Measurements from ENCODE around the gene CACNA1D.
A peak's percentile ranks its signal among the peaks of the same experiment; 100 is the strongest.
"Not testable (repeated sequence)": the region's sequence is repeated elsewhere in the genome, so short reads cannot be mapped to it uniquely, and the experiment has no call there.

CACNA1D gene

DNA sequence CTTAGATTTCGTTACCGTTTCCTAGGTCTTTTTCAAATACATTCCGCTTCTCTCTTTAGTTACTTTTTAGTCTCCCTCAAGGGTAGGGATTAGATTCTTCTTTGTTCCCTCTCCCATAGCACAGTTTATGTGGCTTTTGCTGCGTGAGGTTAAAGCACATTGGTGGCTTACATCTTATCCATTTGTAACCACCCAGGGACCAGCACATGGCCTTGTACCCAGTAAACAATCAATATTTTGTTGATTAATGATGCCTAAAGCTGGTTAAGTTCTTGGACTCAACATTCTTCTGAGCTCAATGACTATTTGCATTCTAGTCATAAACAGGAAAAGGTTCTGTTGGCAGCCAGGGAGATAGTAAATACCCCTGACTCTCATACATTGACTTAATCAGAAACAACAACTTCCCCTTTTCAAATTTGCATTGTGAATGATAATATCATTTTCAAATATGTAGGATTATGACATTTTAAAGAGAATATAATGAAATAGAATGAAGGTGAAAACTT lies 60.2 kb downstream of the CACNA1D start:
- ChIA-PET CTCF (no interaction called here), POLR2A (ENCODE audit: low non-redundant PET) (no interaction called here)
- no peak for DNase-seq (ENCODE audit: low spot score)
- no peak overlapping the region for H3K27ac ChIP-seq
- TF ChIP-seq, protein P1, sequence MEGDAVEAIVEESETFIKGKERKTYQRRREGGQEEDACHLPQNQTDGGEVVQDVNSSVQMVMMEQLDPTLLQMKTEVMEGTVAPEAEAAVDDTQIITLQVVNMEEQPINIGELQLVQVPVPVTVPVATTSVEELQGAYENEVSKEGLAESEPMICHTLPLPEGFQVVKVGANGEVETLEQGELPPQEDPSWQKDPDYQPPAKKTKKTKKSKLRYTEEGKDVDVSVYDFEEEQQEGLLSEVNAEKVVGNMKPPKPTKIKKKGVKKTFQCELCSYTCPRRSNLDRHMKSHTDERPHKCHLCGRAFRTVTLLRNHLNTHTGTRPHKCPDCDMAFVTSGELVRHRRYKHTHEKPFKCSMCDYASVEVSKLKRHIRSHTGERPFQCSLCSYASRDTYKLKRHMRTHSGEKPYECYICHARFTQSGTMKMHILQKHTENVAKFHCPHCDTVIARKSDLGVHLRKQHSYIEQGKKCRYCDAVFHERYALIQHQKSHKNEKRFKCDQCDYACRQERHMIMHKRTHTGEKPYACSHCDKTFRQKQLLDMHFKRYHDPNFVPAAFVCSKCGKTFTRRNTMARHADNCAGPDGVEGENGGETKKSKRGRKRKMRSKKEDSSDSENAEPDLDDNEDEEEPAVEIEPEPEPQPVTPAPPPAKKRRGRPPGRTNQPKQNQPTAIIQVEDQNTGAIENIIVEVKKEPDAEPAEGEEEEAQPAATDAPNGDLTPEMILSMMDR (conservative IDR thresholded peaks at IDR 0.05; ENCODE audit: low read depth) = no peak

GRCh38 chr3:53555068-53555588 lies 60.7 kb downstream of the CACNA1D start:
- no peak overlapping the region for H3K27ac ChIP-seq
- ChIA-PET POLR2A (ENCODE audit: low non-redundant PET) (no interaction called here), CTCF (no interaction called here)
- TF ChIP-seq, protein P1 (conservative IDR thresholded peaks at IDR 0.05; ENCODE audit: low read depth) = no peak
- DNase-seq (ENCODE audit: low spot score) = no peak

- H3K27ac ChIP-seq = no peak overlapping the region
- ChIA-PET CTCF (no interaction called here), POLR2A (ENCODE audit: low non-redundant PET) (no interaction called here)
- no peak for DNase-seq (ENCODE audit: low spot score)
- TF ChIP-seq, protein P1 (conservative IDR thresholded peaks at IDR 0.05; ENCODE audit: low read depth) = no peak
These were observed 72.2 kb downstream of the CACNA1D start for GRCh38 chr3:53566461-53567145.

- ChIA-PET CTCF (no interaction called here), POLR2A (ENCODE audit: low non-redundant PET) (no interaction called here)
- TF ChIP-seq, protein P1 (conservative IDR thresholded peaks at IDR 0.05; ENCODE audit: low read depth) = no peak
- no peak overlapping the region for H3K27ac ChIP-seq
- no peak for DNase-seq (ENCODE audit: low spot score)
These were observed 75.7 kb downstream of the CACNA1D start for GRCh38 chr3:53570081-53570480.

GRCh38 chr3:53570709-53571108 lies 76.3 kb downstream of the CACNA1D start:
- H3K27ac ChIP-seq = no peak overlapping the region
- POLR2A ChIA-PET (ENCODE audit: low non-redundant PET) = no interaction called here
- TF ChIP-seq, protein P1 (conservative IDR thresholded peaks at IDR 0.05; ENCODE audit: low read depth) = no peak
- CTCF ChIA-PET = no interaction called here
- peak; percentile 9 for DNase-seq (ENCODE audit: low spot score)

DNA sequence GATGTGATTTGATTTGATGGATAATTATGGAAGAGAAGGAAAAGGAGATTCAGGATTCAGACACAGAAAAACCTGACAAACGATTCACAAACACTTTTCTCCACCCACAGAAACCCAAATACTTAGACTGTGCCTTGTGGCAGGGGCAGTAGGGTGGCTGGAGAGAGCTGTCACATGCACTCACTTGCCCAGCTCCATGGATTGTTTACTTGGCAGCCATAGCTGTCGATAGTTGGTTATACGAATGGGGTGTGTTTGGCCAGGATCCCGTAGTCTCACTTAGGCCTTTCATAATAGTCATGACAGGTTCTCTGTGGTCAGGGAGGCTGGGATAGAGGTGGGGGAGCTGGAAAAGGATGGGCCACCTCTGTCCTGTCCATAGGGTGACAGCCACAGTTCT lies 76.9 kb downstream of the CACNA1D start:
- DNase-seq (ENCODE audit: low spot score) = no peak
- no peak overlapping the region for H3K27ac ChIP-seq
- TF ChIP-seq, protein P1 (conservative IDR thresholded peaks at IDR 0.05; ENCODE audit: low read depth) = no peak
- ChIA-PET CTCF (no interaction called here), POLR2A (ENCODE audit: low non-redundant PET) (no interaction called here)

- H3K27ac ChIP-seq; CTCF ChIA-PET; POLR2A ChIA-PET (ENCODE audit: low non-redundant PET); DNase-seq (ENCODE audit: low spot score): not testable (repeated sequence)
These were observed 77.8 kb downstream of the CACNA1D start for GRCh38 chr3:53572184-53572583.

All from RWPE1 (cell line).